CD14-positive monocyte (primary cell): ENCODE results near the gene RNU1-4. TPM values are rescaled to one million over a fixed set of nuclear protein-coding genes. Genes with fewer than 3 reads are reported as not detected.
"Not testable (repeated sequence)": the region's sequence is repeated elsewhere in the genome, so short reads cannot be mapped to it uniquely, and the experiment has no call there.

Source experiments
- DNase-seq, 3 donors: peaks; one replicate each; pipeline ENCODE4 v3.0.0-alpha.2; 2011 to 2022
- H2AFZ ChIP-seq: 2 replicates; pipeline ENCODE4 v1.6.0; 2012; ENCODE audit warnings: mild to moderate bottlenecking, low read depth, low read length, inconsistent platforms; ENCODE audit not compliant: insufficient read depth, poor library complexity, severe bottlenecking
- H3K27ac ChIP-seq, 2 donors: 1 replicate in 1 of 2; 2 replicates in 1 of 2; pipeline ENCODE4 v1.5.1; 2012 to 2013; ENCODE audit warnings: low read length in 2 of 2, control low read depth in 1 of 2, inconsistent platforms in 1 of 2, low read depth in 1 of 2, mild to moderate bottlenecking in 1 of 2
- H3K27me3 ChIP-seq, 2 donors: one replicate each; pipeline versions ENCODE4 v1.6.0 to v1.6.1; 2011 to 2013; ENCODE audit warnings: low read length in 2 of 2; ENCODE audit not compliant: control insufficient read depth in 2 of 2, insufficient read depth in 2 of 2
- H3K36me3 ChIP-seq, 2 donors: replicated peaks in 1 of 2; 1 replicate in 1 of 2; 2 replicates in 1 of 2; pipeline versions ENCODE4 v1.5.1 to v1.6.1; 2012 to 2013; ENCODE audit warnings: low read length in 2 of 2, control low read depth in 1 of 2, inconsistent platforms in 1 of 2, mild to moderate bottlenecking in 1 of 2; ENCODE audit not compliant: insufficient read depth in 2 of 2, control insufficient read depth in 1 of 2
- H3K4me1 ChIP-seq, 2 donors: 1 replicate in 1 of 2; 2 replicates in 1 of 2; pipeline versions ENCODE4 v1.5.1 to v1.6.1; 2012 to 2013; ENCODE audit warnings: low read length in 2 of 2, control low read depth in 1 of 2, inconsistent platforms in 1 of 2, mild to moderate bottlenecking in 1 of 2, moderate library complexity in 1 of 2; ENCODE audit not compliant: insufficient read depth in 2 of 2, control insufficient read depth in 1 of 2
- H3K4me2 ChIP-seq: replicated peaks from 2 replicates; pipeline ENCODE3; 2012; ENCODE audit warnings: low read length, moderate library complexity, mild to moderate bottlenecking; ENCODE audit not compliant: poor library complexity, severe bottlenecking; ENCODE audit errors: extremely low read depth
- H3K4me3 ChIP-seq, 3 experiments: fragments of 200-600 bp in 1 of 3; sonication (generic) in 1 of 3; replicated peaks in 1 of 3; 1 replicate in 2 of 3; 2 replicates in 1 of 3; pipeline ENCODE4 v1.5.1; 2011 to 2013; ENCODE audit warnings: low read length in 3 of 3, mild to moderate bottlenecking in 3 of 3, control low read depth in 2 of 3, low read depth in 2 of 3, inconsistent platforms in 1 of 3, moderate library complexity in 1 of 3
- H3K79me2 ChIP-seq: 2 replicates; pipeline ENCODE4 v1.6.0; 2012; ENCODE audit warnings: mild to moderate bottlenecking, control low read depth, inconsistent platforms, low read length, moderate library complexity; ENCODE audit not compliant: insufficient read depth
- H3K9ac ChIP-seq: 2 replicates; pipeline ENCODE4 v1.6.0; 2017; ENCODE audit warnings: low read length, mild to moderate bottlenecking; ENCODE audit not compliant: insufficient read depth, poor library complexity, severe bottlenecking
- H3K9me3 ChIP-seq, 2 donors: replicated peaks in 1 of 2; 1 replicate in 1 of 2; 2 replicates in 1 of 2; pipeline versions ENCODE4 v1.5.1 to v1.6.1; 2012 to 2013; ENCODE audit warnings: low read length in 2 of 2, control low read depth in 1 of 2; ENCODE audit not compliant: control insufficient read depth in 1 of 2, insufficient read depth in 1 of 2
- H4K20me1 ChIP-seq: 2 replicates; pipeline ENCODE4 v1.6.0; 2012; ENCODE audit warnings: mild to moderate bottlenecking, low read length, control low read depth, moderate library complexity; ENCODE audit not compliant: insufficient read depth
- H3K27ac Mint-ChIP-seq, 7 donors: one replicate each; pipeline ENCODE4 v1.8.0; 2020; ENCODE audit warnings: mild to moderate bottlenecking in 7 of 7, mixed read lengths in 7 of 7, moderate library complexity in 6 of 7, inconsistent platforms in 2 of 7
- H3K27me3 Mint-ChIP-seq, 3 donors: one replicate each; pipeline ENCODE4 v1.8.0; 2021 to 2022; ENCODE audit warnings: low read depth in 3 of 3, mild to moderate bottlenecking in 3 of 3, mixed read lengths in 3 of 3, moderate library complexity in 3 of 3, inconsistent platforms in 1 of 3
- H3K36me3 Mint-ChIP-seq, 2 donors: one replicate each; pipeline ENCODE4 v1.8.0; 2020; ENCODE audit warnings: mixed read lengths in 2 of 2, inconsistent platforms in 1 of 2, mild to moderate bottlenecking in 1 of 2
- H3K4me1 Mint-ChIP-seq: one replicate; pipeline ENCODE4 v1.8.0; 2020; ENCODE audit warnings: mild to moderate bottlenecking, mixed read lengths
- H3K4me3 Mint-ChIP-seq, 2 donors: one replicate each; pipeline ENCODE4 v1.8.0; 2020; ENCODE audit warnings: mild to moderate bottlenecking in 2 of 2, mixed read lengths in 2 of 2, moderate library complexity in 1 of 2
- H3K9me3 Mint-ChIP-seq, 7 donors: one replicate each; pipeline ENCODE4 v1.8.0; 2020 to 2022; ENCODE audit warnings: mixed read lengths in 7 of 7, mild to moderate bottlenecking in 6 of 7, moderate library complexity in 6 of 7, inconsistent platforms in 2 of 7
- WGBS: methylation state at CpG from one replicate; pipeline ENCODE4 v1.1.5; 2013; ENCODE audit warnings: missing lambda C conversion rate; ENCODE audit not compliant: insufficient coverage; 5-methylcytosine and 5-hydroxymethylcytosine counted together
- intact Hi-C, 2 donors: fragments of 100-400 bp; cut with micrococcal nuclease; formaldehyde crosslinking; loops; one replicate each; pipeline versions ENCODE4 v1.15.0 to v1.15.1; 2023
- polyA minus RNA-seq: library from RNA; depleted of rRNA, polyadenylated mRNA; stranded (reverse); fragments of >200 nt; gene quantifications from 2 replicates; pipeline ENCODE4 v1.2.3, GENCODE V29; 2012
- polyA plus RNA-seq, 3 donors: library from polyadenylated mRNA; depleted of rRNA in 1 of 3; unstranded in 2 of 3; stranded (reverse) in 1 of 3; fragments of 300-500 nt in 2 of 3; fragments of >200 nt in 1 of 3; fragmentation: Illumina TruSeq in 2 of 3; gene quantifications; 1 replicate in 2 of 3; 2 replicates in 1 of 3; pipeline ENCODE4 v1.2.3, GENCODE V29; 2012 to 2021
- total RNA-seq, 12 experiments: library from RNA in 1 of 12; stranded (reverse) in 1 of 12; fragments of 120-200 nt in 1 of 12; gene quantifications; one replicate each; pipeline ENCODE4 v1.2.4 and lab custom pipeline; 2013 to 2026; ENCODE audit warnings: mixed read lengths in 6 of 12, inconsistent platforms in 1 of 12

RNU1-4 gene
- total RNA-seq (2013), result 946 TPM
- not detected for polyA plus RNA-seq
- polyA minus RNA-seq, result not detected in 2 replicates
- 1.5 to 18.2 (median 2.2) reads per million in 11 experiments for total RNA-seq (lab: John Stamatoyannopoulos, UW)

- H3K9me3 Mint-ChIP-seq, H3K36me3 ChIP-seq, H3K4me1 Mint-ChIP-seq, H3K4me1 ChIP-seq, H2AFZ ChIP-seq, intact Hi-C loops, H3K9ac ChIP-seq, H3K27me3 Mint-ChIP-seq, DNase-seq, H4K20me1 ChIP-seq, H3K27ac ChIP-seq, H3K36me3 Mint-ChIP-seq, H3K4me2 ChIP-seq, H3K4me3 ChIP-seq, H3K79me2 ChIP-seq, H3K9me3 ChIP-seq, H3K27ac Mint-ChIP-seq, H3K27me3 ChIP-seq, H3K4me3 Mint-ChIP-seq: not testable (repeated sequence)
- no CpG with 5 or more reads among the region's 46 CpGs for WGBS
Observed at GRCh38 chr1:16740047-16740964, at the start of gene RNU1-4. RNU1-4 (plus strand) TSS chr1:16740516.

DNA sequence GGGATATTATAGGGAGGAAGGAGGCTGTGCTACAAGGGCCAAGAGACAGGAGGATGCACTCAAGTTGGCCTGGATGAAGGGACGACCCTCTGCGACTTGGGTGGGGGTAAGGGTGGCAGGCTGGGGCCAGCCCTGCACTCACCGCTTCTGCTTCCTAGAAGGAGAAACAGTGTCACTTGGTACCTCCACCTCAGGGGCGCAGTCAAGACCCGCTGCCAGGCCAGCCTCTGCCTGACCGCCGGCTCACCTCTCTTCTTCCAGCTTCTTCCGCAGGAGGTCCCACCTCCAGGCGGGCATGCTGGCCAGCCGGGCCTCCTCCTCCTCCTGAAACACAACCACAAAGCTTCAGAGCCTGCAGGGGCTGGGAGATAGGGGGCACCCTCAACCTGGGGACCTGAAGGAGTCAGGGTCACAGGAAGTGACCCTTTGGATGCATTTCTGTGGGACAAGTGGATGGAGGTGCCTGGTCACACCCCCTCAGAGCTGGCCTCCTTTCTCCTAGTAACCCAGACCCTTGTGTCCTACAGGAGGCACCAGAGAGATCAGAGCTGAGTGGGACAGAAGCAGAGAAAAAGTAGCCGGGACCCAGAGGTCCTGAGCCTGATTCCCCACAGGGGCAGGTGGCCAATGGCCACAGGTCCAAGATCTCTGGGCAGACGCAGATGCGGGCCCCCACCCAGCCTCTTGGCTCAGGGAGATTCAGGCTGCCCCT lies 49.2 kb upstream of the RNU1-4 start:
- H3K36me3 ChIP-seq, H3K4me3 ChIP-seq, H3K4me3 Mint-ChIP-seq, intact Hi-C loops, H3K9ac ChIP-seq, DNase-seq, H4K20me1 ChIP-seq, H3K27ac ChIP-seq, H3K27ac Mint-ChIP-seq, H3K27me3 Mint-ChIP-seq, H2AFZ ChIP-seq, H3K4me1 ChIP-seq, H3K36me3 Mint-ChIP-seq, H3K9me3 Mint-ChIP-seq, H3K4me1 Mint-ChIP-seq, H3K9me3 ChIP-seq, H3K4me2 ChIP-seq, H3K27me3 ChIP-seq, H3K79me2 ChIP-seq: not testable (repeated sequence)
- WGBS, result no CpG with 5 or more reads among the region's 13 CpGs

- DNase-seq, H3K4me3 Mint-ChIP-seq, H3K4me1 ChIP-seq, H3K4me2 ChIP-seq, H3K9me3 ChIP-seq, H3K27ac ChIP-seq, H3K79me2 ChIP-seq, H3K36me3 Mint-ChIP-seq, H4K20me1 ChIP-seq, intact Hi-C loops, H3K4me1 Mint-ChIP-seq, H3K9me3 Mint-ChIP-seq, H3K9ac ChIP-seq, H3K27ac Mint-ChIP-seq, H2AFZ ChIP-seq, H3K36me3 ChIP-seq, H3K27me3 ChIP-seq, H3K4me3 ChIP-seq: not testable (repeated sequence)
- no CpG with 5 or more reads among the region's 39 CpGs for WGBS
- peaks cover 2 to 13% (median 12%) of the 10 kb centered on the region in 3 donors for H3K27me3 Mint-ChIP-seq
Observed at GRCh38 chr1:16692283-16692682, 48.0 kb upstream of the RNU1-4 start.

- H2AFZ ChIP-seq, H3K36me3 Mint-ChIP-seq, H3K27ac ChIP-seq, H3K9me3 ChIP-seq, DNase-seq, H3K9me3 Mint-ChIP-seq, H3K4me2 ChIP-seq, H3K27ac Mint-ChIP-seq, H3K4me1 ChIP-seq, H3K4me3 ChIP-seq, H3K9ac ChIP-seq, H3K36me3 ChIP-seq, H4K20me1 ChIP-seq, H3K79me2 ChIP-seq, H3K27me3 ChIP-seq, intact Hi-C loops, H3K4me1 Mint-ChIP-seq, H3K4me3 Mint-ChIP-seq: not testable (repeated sequence)
- H3K27me3 Mint-ChIP-seq, result peaks cover 2 to 10% (median 9%) of the 10 kb centered on the region in 3 donors
- WGBS, result no CpG with 5 or more reads among the region's 79 CpGs
Observed at GRCh38 chr1:16692717-16693448, 47.4 kb upstream of the RNU1-4 start.
